PC-9 (cell line): ENCODE measurements around the gene KRT82. TPM values are rescaled to one million over a fixed set of nuclear protein-coding genes. Genes with fewer than 3 reads are reported as not detected.

ENCODE experiments used
- BruUV-seq: library from RNA; stranded (reverse); fragments of 400-500 nt; replicated peaks from 2 replicates; lab custom pipeline; 2021; lab: Mats Ljungman, UMichigan
- CTCF ChIA-PET: fragments of 300-600 bp; sonication (Branson Sonifier 250); formaldehyde crosslinking; loops from one replicate; lab custom pipeline; 2022; ENCODE audit warnings: antibody characterized with exemption; lab: Charles Lee
- POLR2A ChIA-PET: fragments of 300-600 bp; sonication (Branson Sonifier 250); formaldehyde crosslinking; loops from one replicate; lab custom pipeline; 2022; ENCODE audit warnings: antibody characterized with exemption; ENCODE audit not compliant: unreplicated experiment; lab: Charles Lee
- DNase-seq, 2 experiments: peaks; one replicate each; pipeline versions ENCODE4 v3.0.0 to v3.0.0-alpha.2; 2015 to 2022; ENCODE audit warnings: mixed read lengths in 1 of 2
- H2AFZ ChIP-seq: fragments of 200-600 bp; sonication (generic); 2 replicates; pipeline ENCODE4 v1.8.1; 2017; ENCODE audit warnings: antibody characterized with exemption
- H3F3A ChIP-seq: fragments of 200-600 bp; sonication (generic); 2 replicates; pipeline ENCODE4 v1.8.1; 2017; ENCODE audit warnings: antibody characterized with exemption, mild to moderate bottlenecking, low read depth; ENCODE audit not compliant: insufficient read depth
- H3K27ac ChIP-seq: fragments of 200-600 bp; sonication (generic); 2 replicates; pipeline ENCODE4 v1.6.1; 2016; ENCODE audit warnings: mixed run types
- H3K27me3 ChIP-seq: fragments of 200-600 bp; sonication (generic); 2 replicates; pipeline ENCODE4 v1.6.1; 2016; ENCODE audit warnings: low read depth, mixed run types; ENCODE audit not compliant: insufficient read depth
- H3K36me3 ChIP-seq: fragments of 200-600 bp; sonication (generic); 2 replicates; pipeline ENCODE4 v1.6.1; 2016; ENCODE audit warnings: low read depth, mixed run types
- H3K4me1 ChIP-seq: fragments of 200-600 bp; sonication (generic); replicated peaks from 2 replicates; pipeline ENCODE4 v1.6.1; 2016; ENCODE audit warnings: mixed run types; ENCODE audit not compliant: insufficient read depth
- H3K4me2 ChIP-seq: fragments of 200-600 bp; sonication (generic); 2 replicates; pipeline ENCODE4 v1.6.1; 2017; ENCODE audit warnings: mixed run types
- H3K4me3 ChIP-seq: fragments of 200-600 bp; sonication (generic); 2 replicates; pipeline ENCODE4 v1.6.1; 2016; ENCODE audit warnings: mixed run types
- H3K79me2 ChIP-seq: fragments of 200-600 bp; sonication (generic); 2 replicates; pipeline ENCODE4 v1.6.1; 2017; ENCODE audit warnings: low read depth, mixed run types
- H3K9me2 ChIP-seq: fragments of 200-600 bp; sonication (generic); 2 replicates; pipeline ENCODE4 v1.8.1; 2017; ENCODE audit warnings: mild to moderate bottlenecking; ENCODE audit not compliant: insufficient read depth
- H3K9me3 ChIP-seq: fragments of 200-600 bp; sonication (generic); 2 replicates; pipeline ENCODE4 v1.8.1; 2016; ENCODE audit warnings: low read depth; ENCODE audit not compliant: insufficient read depth
- H4K20me1 ChIP-seq: fragments of 200-600 bp; sonication (generic); 2 replicates; pipeline ENCODE4 v1.8.1; 2017; ENCODE audit not compliant: insufficient read depth
- EZH2 ChIP-seq: fragments of 200-600 bp; sonication (generic); IDR thresholded peaks from 2 replicates; pipeline ENCODE4 v1.8.0; 2017; ENCODE audit warnings: antibody characterized with exemption, low read depth
- intact Hi-C: fragments of 100-400 bp; cut with micrococcal nuclease; formaldehyde crosslinking; loops from one replicate; pipeline ENCODE4 v1.10.0; 2022; ENCODE audit not compliant: unreplicated experiment
- total RNA-seq: library from RNA; stranded (reverse); gene quantifications from 2 replicates; pipeline ENCODE4 v1.2.3, GENCODE V29; 2021
- TF ChIP-seq, protein P1 (sequence below): fragments of 200-600 bp; sonication (generic); conservative IDR thresholded peaks from 2 replicates; pipeline ENCODE4 v1.6.1; 2017; ENCODE audit warnings: mixed run types, antibody characterized with exemption, mild to moderate bottlenecking, moderate library complexity

The KRT82 gene
- total RNA-seq, 1 experiment from 2014 or later = not detected

DNA sequence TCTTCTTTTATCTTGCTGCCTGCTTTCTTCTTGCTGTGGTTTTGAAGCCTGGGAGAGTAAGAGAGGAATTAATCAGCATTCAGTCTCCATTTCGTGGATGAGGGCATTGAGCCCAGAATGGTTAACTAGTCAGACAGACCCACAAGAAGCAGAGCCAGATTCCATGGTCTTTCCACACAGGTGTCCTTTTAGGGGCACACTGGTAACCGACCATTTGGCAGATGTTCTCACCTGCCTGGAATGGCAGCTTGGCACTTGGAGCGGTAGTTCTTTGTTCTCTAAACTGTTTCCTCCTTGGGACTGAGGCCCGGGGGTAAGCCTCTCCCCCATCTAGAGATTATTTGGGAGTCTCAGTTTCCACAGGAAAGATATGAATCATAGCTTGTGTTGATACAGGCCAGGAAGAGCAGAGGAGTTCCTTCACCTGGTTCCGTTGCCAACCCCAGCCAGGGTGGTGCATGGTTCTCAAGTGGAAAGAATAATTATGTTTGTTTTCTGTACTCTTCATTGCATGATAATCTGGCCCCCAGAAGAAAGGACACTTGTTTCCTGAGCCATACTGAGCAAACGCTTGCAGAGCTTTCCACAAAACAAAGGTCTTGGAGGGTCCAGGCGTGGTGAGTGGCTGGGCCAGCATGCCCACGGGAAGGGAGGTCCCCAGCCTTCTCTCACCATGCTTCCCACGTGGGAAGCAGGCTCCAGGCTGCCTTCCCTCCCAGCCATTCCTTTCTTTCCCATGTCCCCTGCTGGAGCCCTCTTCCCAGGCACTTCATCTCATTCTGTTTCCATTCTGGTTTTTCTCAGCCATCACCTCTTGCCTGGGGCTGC lies 30.1 kb upstream of the KRT82 start:
- peak overlapping the region; percentile 86 for H3K27ac ChIP-seq
- intact Hi-C loops = no loop called here
- no peaks in the 10 kb centered on the region for H4K20me1 ChIP-seq
- H3K4me3 ChIP-seq = no peak overlapping the region
- no peaks in the 10 kb centered on the region for H3K9me3 ChIP-seq
- TSS peak; percentile 57 for BruUV-seq
- no peaks in the 10 kb centered on the region for H3K27me3 ChIP-seq
- TF ChIP-seq, protein P1, sequence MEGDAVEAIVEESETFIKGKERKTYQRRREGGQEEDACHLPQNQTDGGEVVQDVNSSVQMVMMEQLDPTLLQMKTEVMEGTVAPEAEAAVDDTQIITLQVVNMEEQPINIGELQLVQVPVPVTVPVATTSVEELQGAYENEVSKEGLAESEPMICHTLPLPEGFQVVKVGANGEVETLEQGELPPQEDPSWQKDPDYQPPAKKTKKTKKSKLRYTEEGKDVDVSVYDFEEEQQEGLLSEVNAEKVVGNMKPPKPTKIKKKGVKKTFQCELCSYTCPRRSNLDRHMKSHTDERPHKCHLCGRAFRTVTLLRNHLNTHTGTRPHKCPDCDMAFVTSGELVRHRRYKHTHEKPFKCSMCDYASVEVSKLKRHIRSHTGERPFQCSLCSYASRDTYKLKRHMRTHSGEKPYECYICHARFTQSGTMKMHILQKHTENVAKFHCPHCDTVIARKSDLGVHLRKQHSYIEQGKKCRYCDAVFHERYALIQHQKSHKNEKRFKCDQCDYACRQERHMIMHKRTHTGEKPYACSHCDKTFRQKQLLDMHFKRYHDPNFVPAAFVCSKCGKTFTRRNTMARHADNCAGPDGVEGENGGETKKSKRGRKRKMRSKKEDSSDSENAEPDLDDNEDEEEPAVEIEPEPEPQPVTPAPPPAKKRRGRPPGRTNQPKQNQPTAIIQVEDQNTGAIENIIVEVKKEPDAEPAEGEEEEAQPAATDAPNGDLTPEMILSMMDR = no peak
- no peak for TF ChIP-seq EZH2
- no peaks in the 10 kb centered on the region for H3K36me3 ChIP-seq
- DNase-seq = peak; percentile 77 to 95
- no peaks in the 10 kb centered on the region for H3K9me2 ChIP-seq
- H3K4me2 ChIP-seq = peak overlapping the region; percentile 56
- H3F3A ChIP-seq = peaks cover 44% of the 10 kb centered on the region
- no peaks in the 10 kb centered on the region for H3K79me2 ChIP-seq
- H2AFZ ChIP-seq = no peak overlapping the region
- ChIA-PET CTCF (interaction anchor here (0.5 to 0.6 kb wide), 2 partner anchors 17 to 510 kb away, joined by 5 to 7 read pairs; no protein-coding TSS in a partner anchor), POLR2A (interaction anchor here (0.6 to 1.1 kb wide), 4 partner anchors 57 to 288 kb away, joined by 3 to 10 read pairs (median 5); partner anchors contain the start of gene KRT6A)
- H3K4me1 ChIP-seq = peaks cover 65% of the 10 kb centered on the region

DNA sequence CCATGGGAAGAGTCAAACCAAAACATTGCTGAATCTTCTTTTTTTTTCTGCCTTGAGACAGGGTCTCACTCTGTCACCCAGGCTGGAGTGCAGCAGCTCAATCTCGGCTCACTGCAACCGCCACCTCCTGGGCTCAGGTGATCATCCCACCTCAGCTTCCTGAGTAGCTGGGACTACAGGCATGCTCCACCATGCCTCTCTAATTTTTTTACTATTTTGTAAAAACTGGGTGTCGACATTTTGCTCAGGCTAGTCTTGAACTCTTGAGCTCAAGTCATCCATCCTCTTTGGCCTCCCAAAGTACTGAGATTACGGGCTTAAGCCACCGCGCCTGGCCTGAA lies 29.5 kb upstream of the KRT82 start:
- ChIA-PET POLR2A (interaction anchor here (0.7 to 1.1 kb wide), 2 partner anchors 58 to 474 kb away, joined by 5 to 6 read pairs; partner anchors contain the start of gene KRT6A), CTCF (interaction anchor here (0.6 to 1.8 kb wide), 3 partner anchors 10 to 40 kb away, joined by 3 to 7 read pairs (median 4); no protein-coding TSS in a partner anchor)
- Histone ChIP-seq H3K4me1 (peaks cover 59% of the 10 kb centered on the region), H3K27ac (peak overlapping the region; percentile 86), H3F3A (peaks cover 38% of the 10 kb centered on the region), H3K79me2 (no peaks in the 10 kb centered on the region), H3K9me2 (no peaks in the 10 kb centered on the region), H2AFZ (no peak overlapping the region), H3K27me3 (no peaks in the 10 kb centered on the region), H3K4me3 (no peak overlapping the region), H4K20me1 (no peaks in the 10 kb centered on the region), H3K36me3 (no peaks in the 10 kb centered on the region), H3K9me3 (no peaks in the 10 kb centered on the region), H3K4me2 (peak overlapping the region; percentile 56)
- TSS peak; percentile 76 for BruUV-seq
- no peak for DNase-seq
- intact Hi-C loops = no loop called here
- TF ChIP-seq EZH2 = no peak
- TF ChIP-seq, protein P1 = no peak

DNA sequence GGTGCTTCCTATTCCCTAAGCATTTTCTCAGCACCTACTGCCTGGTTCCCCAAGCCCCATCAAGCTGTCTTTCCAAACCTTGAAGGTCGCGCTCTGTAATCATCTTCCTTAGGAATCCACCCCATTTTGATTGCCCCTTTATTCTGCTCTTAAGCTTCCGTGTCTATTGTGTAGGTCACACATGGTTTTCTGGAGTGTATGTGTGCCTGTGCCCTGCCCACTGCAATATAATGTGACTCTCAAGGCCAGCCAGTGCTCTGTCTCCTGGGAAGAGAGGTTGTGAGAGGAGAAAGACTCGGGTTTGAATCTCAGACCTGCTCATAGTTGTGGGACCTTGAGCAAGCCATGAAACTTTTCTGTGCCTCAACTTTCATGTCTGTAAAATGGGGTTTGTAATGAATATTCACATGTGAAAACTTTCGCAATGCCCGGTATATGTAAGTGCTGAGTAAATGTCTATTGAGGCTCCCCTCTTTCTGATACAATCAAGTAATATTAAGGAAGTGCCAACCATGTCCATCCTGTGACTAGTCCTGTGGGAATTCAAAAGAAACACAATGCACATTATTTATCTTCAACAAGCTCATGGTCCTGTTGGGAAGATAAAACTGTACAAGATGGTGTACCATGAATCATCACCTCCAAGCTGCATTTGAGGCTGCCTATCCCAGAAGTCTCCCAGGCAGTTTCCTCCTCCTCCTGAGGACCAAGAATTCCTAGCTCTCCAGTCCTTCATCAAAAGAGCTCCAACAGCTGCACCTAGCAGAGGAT lies 28.8 kb upstream of the KRT82 start:
- Histone ChIP-seq H3K4me1 (peaks cover 52% of the 10 kb centered on the region), H3K27me3 (no peaks in the 10 kb centered on the region), H2AFZ (no peak overlapping the region), H3K36me3 (no peaks in the 10 kb centered on the region), H3K4me2 (peak overlapping the region; percentile 56; the same call in 1 of the 2 replicates), H3F3A (peaks cover 31% of the 10 kb centered on the region), H3K79me2 (no peaks in the 10 kb centered on the region), H3K27ac (peak overlapping the region; percentile 86), H3K9me3 (no peaks in the 10 kb centered on the region), H3K4me3 (no peak overlapping the region), H4K20me1 (no peaks in the 10 kb centered on the region), H3K9me2 (no peaks in the 10 kb centered on the region)
- POLR2A ChIA-PET = interaction anchor here (0.7 kb wide), 1 partner anchor 475 kb away, joined by 5 read pairs; no protein-coding TSS in a partner anchor
- CTCF ChIA-PET = interaction anchor here (0.7 to 1.8 kb wide), 2 partner anchors 9 to 40 kb away, joined by 3 to 4 read pairs; no protein-coding TSS in a partner anchor
- DNase-seq = peak in 1 of 2 experiments; percentile 66
- no peak for TF ChIP-seq EZH2
- TF ChIP-seq, protein P1 = no peak
- intact Hi-C loops = no loop called here
- no TSS peak for BruUV-seq
